ENCODE data around the gene PRIMA1.

The PRIMA1 gene

GRCh38 chr14:93752980-93753561, 35.2 kb downstream of the PRIMA1 start:
- DNase-seq: no peak

- no peak for DNase-seq
Observed at GRCh38 chr14:93751946-93752655, 36.2 kb downstream of the PRIMA1 start.

DNA sequence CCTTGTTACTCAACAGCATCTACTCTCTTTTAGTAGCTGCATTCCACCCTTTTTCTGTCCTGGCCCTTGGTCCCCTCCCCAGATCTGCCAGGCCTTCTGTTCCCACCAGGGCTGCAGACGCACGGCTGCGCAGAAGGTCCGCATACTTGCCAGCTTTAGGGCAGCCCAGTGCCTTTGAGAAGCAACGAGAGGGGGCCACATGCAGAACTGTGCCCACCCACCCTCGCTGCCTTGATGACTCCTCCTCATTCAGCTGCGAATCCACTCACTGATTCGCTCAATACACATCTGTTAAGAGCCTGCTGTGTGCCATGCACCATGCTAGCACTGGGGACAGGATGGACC, 39.2 kb downstream of the PRIMA1 start:
- no peak for DNase-seq

GRCh38 chr14:93748208-93749075, 39.8 kb downstream of the PRIMA1 start:
- no peak for DNase-seq

DNA sequence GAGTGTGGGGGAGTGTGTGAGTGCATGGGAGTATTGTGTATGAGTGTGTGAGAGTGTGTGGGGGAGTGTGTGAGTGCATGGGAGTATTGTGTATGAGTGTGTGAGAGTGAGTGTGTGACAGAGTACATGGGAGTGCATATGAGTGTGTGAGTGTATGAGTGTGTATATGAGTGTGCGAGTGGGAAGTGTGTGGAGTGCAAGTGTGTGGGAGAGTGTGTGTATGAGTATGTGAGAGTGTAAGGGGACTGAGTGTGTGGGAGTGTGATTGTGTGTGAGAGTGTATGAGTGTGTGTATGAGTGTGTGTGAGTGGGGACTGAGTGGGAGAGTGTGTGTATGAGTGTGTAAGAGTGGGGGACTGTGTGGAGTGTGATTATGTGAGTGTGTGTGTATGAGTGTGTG, 40.7 kb downstream of the PRIMA1 start:
- no peak for DNase-seq

DNA sequence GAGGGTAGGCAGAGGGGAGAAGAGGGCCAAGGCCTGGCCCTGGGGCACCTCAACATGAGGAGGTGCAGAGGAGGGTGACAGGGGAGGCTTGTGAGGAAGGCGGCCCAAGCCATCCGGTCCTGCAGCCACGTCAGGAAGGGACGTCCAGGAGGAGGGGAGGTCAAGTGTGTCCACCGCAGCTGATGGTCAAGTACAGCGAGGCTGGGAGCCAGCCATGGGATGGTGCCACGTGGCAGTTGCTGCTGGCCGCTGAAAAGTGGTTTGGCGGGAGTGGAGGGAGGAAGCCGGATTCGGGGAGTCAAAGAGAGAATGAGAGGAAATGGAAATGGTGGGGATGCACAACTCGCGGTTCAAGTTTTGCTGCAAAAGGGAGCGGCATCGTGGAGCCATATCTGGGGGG, 41.2 kb downstream of the PRIMA1 start:
- DNase-seq: no peak

DNA sequence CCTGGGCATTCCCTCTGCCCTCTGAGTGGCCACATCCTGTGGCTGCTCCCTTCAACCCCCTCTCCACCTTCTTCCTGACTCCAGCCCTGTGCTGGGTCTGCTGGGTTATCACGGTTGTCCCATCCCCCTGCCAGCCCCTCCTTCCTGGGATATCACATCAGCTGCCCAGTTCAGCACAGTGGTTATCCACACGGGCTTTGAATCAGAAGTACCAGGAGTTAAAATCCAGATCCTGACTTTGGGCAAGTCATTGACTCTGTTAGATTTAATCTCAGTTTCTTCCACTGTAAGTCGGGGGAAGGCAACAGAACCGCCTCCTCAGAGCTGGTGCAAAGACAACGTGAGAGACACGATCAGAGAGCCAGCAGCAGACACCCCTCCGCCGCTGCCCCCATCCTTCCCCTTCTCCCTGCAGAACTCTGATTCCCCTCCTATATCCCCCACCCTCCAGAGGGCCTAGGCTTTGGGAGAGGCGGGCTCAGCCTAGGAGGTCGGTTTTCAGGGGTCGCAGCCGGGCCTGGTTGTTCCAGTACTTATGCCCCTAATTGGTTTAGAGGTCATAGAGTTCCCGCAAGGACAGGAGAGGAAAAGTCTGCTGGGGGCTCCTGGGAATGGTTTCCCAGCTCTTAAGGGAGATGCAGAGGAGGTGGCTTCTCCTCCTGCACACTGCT, 42.5 kb downstream of the PRIMA1 start:
- no peak for DNase-seq

GRCh38 chr14:93744876-93745275, 43.4 kb downstream of the PRIMA1 start:
- DNase-seq: no peak

DNA sequence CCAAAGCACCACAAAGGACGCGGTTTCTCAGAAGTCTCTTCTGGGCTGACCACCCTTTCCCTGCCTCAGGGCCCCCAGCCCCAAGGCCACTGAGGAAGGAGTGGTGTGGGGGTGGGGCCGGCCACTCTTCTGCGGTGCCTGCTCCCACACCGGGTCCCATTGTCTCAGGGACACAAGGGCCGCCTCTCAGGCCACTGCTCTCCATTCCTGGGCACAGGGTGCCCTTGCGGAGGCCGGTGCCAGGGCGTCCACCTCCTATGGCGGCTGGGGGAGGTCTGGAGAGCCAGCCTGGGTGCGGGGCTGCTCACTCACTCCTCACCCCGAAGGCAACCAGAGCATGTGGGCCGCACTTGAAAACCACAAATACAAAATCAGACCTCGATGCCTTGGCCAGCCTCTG, 44.1 kb downstream of the PRIMA1 start:
- no peak for DNase-seq

DNA sequence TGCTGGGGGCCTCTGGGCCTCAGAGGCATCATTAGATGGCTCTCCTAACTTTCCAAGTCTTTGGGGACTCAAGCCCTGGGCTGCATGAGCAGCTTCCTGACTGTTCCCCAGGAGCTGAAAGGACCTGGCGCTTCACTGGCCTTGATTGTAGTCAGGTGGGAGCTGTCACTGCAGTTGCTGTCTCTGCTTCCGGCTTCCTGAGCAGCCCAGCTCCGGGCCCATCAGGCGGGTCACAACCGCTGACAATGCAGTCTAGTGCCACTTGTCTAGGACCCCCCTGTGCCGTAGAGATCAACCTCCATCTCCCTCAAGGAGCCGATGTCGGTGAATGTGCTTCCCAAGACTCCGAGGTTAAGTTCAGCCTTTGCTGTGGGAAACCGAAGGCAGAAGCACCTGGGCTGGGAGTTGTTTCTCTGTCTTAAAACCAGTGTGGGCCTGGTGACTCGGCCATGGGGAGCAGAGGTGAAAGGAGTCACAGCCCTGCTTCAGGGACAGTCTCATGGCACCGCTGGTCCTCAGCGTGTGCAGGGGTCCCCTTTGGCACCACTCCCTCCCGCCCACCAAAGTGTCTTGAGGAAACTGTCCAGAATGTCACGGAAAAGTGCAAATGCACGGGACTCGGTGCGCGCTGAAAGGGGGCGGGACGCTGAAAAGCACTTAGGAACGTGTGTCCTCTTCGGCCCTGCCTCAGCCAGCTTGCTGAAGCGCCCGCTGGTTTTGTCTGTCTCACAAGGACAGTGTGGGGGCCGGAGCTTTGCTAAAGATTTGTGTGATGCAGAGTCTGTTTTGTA, 44.8 kb downstream of the PRIMA1 start:
- no peak for DNase-seq

DNA sequence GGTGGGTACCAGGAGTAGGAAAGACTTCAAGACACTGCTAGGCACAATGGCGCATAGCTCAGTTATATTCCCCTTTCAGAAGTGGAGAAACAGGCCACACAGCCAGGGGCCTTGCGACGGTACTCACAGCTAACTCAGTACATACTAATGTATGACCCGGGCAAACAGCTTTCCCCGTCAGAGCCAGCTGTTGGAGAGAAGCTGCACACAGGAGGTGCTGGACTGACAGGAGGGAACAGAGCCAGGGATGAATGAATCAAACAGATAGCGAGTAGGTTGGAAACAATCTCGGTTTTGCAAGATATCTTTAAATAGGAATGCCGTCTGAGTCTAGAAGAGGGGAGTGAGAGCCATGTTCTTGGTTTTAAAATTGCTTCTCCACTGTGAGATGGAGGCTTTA, 45.5 kb downstream of the PRIMA1 start:
- DNase-seq: no peak

DNA sequence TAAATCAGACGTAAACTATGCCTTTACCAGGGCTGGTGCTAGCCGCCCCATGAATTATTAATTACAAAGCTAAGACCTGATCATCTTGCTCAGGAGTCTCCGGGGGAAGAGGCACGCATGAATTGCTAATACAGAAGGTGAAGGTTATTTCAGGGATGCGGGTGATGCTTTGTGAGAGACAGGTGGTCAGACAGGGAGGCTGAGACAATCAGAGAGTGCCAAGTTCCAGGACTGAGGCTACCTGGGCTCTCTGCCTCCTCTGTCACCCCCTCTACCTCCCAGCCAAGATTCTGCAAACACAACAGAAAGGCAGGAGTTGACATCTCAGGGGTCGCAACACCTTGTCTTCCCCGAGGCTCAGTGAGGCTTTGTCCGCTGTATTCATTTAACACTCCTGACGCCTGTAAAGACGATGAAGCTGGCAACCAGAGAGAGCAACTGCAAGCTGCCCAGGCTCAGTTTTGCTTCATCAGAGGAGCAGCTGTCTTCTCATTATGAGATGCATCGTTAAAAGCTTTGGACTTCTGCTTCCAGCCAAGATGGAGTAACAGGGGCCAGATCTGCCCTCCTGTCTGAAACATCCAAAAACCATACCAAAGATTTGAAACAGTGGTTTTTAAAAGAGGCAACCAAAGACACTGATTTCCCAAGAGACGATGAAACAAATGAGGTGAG, 46.6 kb downstream of the PRIMA1 start:
- no peak for DNase-seq

- no peak for DNase-seq
Observed at GRCh38 chr14:93737634-93738033, 50.7 kb downstream of the PRIMA1 start.

DNA sequence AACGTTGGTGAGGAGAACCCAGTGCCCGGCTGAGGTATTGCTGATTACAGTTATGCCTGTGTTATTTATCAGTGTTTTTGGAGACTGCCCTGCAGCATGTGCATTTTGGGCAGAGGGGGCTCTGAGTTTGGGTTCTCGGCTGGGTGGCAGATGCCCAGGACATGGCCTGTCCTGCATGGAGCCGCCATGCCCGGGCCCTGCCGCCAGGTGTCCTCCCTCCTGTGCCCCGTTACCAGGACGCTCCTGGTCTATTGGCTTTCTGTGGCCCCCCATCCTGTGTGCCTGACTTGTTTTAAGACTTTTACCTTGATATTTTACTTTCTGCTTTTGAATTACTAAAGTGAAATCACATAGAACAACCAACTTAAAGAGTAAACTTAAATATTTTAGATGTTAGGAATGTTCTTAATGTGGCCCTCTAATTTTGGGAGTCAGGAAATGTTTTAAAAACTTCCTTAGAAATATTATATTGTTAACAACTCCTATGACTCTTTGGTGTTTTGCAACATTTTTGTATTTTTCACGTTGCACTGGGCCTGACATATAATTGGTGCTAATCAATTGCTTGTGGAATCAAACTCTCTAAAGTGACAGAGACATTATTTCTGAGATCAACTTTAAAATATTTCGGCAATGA, 51.8 kb downstream of the PRIMA1 start:
- DNase-seq: no peak

DNA sequence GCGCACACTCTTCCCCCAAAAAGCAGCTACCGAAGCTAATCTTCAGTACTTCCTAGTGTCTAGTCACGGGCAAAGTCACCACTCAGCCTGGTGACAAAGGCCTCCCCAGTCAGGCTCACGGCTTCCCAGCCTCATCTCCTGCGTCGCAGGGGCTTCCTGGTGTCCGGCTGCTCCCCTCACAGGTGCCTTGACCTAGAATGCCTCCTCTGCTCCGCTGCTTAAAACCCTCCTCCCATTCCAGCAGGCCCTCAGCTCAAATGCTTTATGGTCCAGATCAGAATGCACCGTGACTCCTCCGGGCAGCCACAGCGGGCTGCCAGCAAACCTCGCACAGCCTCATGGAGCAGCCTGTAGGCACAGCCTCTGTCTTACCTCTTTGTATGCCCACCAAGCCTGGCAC, 53.1 kb downstream of the PRIMA1 start:
- peak; percentile 87 for DNase-seq

DNA sequence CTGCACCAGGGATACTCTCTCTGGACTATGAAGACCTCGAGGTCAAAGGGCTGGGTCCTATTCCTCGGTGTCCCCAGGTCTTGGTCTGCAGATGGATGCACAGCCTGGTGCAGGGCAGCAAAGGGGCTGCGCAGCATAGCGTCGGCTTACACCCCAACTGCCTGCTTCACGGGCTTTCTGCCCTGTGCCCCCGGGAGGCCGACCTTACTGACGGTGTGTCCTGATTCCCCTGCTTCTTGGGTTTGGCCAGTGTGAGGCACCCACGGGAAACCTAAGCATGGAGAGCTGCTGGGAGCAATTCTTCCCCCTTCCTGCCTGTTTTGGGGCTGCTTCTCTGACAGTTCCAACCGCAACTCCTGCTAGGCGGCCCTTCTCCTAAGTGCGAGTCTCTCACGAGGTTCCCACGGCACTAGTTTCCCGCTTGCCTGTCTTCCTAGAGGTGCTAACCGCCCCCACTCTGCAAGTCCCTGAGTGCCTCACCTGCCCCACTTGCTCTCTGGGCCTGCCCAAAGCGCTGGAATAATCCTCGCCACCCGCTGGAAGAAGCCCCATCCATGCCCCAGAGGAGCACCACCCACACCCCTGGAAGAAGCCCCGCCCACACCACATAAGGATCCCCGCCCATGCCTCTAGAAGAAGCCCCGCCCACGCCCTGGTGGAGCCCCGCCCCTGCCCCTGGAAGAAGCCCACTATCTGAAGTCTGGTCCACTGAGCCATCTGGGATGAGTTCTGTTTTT, 54.0 kb downstream of the PRIMA1 start:
- no peak for DNase-seq

GRCh38 chr14:93733631-93734030, 54.7 kb downstream of the PRIMA1 start:
- DNase-seq: no peak

DNA sequence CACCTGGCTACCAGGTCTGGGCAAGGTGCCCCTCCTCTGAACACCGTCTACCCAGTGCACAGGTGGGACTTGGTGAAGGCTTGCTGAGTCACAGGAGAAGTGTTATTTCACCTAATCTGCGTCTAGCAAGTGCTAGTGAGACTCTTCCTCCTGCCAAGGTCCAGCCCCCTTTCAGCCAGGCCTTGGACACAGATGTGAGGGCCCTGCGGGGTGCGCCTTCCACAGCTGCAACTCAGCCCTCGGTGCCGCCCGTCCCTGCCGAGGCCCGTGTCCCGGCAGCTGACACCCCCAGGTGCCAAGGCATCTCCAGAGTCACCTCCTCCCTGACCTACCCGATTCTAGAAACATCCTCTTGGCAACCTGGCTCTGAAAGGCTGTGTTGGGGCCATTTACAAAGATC, 55.1 kb downstream of the PRIMA1 start:
- DNase-seq: peak; percentile 47

GRCh38 chr14:93732524-93732923, 55.8 kb downstream of the PRIMA1 start:
- peak; percentile 81 for DNase-seq

- DNase-seq: peak; percentile 94
Observed at GRCh38 chr14:93731753-93732152, 56.5 kb downstream of the PRIMA1 start.

- no peak for DNase-seq
Observed at GRCh38 chr14:93729993-93730392, 58.3 kb downstream of the PRIMA1 start.
